Measurements from ENCODE around the gene SCARB1.

SCARB1 gene

DNA sequence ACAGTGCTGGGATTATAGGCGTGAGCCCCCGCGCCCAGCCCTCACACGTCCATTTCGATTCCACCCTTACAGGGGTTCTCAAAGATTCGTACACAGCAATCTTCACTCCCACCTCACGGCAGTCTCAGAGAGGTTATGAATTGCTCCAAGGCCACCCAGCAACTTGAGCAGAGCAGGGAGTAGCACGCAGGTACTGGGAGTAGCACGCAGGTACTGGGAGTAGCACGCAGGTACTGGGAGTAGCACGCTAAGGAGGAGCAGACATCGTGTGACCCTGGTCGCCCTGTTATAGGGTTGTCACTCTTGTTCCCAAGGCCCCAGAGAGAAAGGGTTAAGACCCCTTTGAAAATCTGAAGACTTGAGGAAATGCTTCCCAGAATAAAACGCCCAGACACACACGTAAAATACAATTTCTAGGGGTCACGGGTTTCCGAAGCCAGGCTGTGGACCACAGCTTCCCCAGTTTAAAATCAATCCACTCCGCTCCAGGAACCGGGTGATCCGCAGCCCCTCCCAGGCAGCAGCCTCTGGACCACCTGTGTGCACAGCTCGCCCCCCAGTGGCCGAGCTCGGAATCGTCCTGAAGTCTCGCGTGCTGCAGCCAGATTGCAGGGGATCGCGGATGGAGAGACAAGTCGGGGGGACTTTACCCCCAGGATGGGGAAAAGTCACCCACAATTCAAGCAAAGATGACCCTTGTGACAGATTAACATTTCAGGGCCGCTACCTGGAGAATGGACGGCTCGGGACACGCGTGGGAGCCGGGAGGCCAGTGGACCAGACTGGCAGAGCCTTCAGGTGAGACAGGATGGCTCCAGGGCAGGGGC, 92.0 kb downstream of the SCARB1 start:
- DNase-seq, result peak; percentile 72

- no peak for DNase-seq
Measured at GRCh38 chr12:124770728-124771127, 92.9 kb downstream of the SCARB1 start.

GRCh38 chr12:124769881-124770512, 93.7 kb downstream of the SCARB1 start:
- DNase-seq, result no peak

- DNase-seq, result no peak
Measured at GRCh38 chr12:124769163-124769530, 94.5 kb downstream of the SCARB1 start.

GRCh38 chr12:124768452-124769162, 95.1 kb downstream of the SCARB1 start:
- DNase-seq, result no peak

GRCh38 chr12:124767066-124767821, 96.4 kb downstream of the SCARB1 start:
- DNase-seq, result peak; percentile 76

- DNase-seq, result no peak
Measured at GRCh38 chr12:124766727-124767065, 97.0 kb downstream of the SCARB1 start.

- no peak for DNase-seq
Measured at GRCh38 chr12:124765581-124766489, 97.8 kb downstream of the SCARB1 start.

GRCh38 chr12:124764870-124765580, 98.6 kb downstream of the SCARB1 start:
- DNase-seq, result no peak

DNA sequence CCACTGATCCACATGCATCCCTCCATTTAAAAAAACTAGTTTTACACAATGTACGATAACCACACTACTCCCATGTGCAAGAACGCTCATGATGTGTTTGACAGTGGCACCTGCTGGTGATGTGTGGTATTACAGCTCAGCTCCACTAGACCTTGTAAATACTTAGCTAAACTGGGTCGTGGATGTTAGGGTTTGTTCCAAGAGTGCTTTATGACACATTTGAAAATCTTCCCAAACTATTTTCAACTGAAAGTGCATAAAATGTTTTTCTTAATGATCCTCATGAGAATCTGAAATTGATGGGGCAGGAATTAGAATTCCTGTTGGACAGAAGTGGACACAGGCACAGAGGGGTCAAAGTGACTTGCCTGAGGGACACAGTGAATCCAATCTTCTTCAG, 99.2 kb downstream of the SCARB1 start:
- DNase-seq, result no peak

- no peak for DNase-seq
Measured at GRCh38 chr12:124763594-124763979, 100.1 kb downstream of the SCARB1 start.

DNA sequence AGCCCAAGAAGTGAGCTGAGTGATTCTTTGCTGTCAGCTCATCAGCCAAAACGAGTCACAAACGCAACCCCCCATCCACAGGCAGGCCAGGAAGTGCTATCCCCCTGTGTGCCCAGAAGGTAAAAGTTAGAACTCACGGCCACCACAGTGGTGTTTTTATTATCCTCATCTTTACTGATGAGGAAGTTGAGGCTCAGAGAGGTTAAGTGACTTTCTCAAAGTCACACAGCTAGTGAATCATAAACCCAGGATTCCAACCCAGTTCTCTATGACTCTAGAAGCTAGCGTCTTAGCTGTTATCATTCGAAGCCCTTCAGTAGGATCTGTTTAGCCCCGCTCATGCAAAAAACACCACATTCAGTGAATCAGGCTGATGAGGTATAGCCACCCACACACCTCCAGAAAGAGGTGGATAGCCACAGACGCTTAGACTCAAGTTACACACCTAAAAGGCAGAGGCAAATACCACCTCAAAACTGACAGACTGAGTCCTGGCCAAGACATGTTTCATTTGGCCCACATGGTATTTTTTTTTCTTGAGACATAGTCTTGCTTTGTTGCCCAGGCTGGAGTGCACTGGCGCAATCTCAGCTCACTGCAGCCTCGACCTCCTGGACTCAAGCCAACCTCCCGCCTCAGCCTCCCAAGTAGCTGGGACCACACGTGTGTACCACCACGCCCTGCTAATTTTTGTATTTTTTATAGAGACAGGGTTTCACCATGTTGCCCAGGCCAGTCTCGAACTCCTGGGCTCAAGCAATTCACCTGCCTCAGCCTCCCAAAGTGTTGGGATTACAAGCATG, 100.7 kb downstream of the SCARB1 start:
- no peak for DNase-seq

DNA sequence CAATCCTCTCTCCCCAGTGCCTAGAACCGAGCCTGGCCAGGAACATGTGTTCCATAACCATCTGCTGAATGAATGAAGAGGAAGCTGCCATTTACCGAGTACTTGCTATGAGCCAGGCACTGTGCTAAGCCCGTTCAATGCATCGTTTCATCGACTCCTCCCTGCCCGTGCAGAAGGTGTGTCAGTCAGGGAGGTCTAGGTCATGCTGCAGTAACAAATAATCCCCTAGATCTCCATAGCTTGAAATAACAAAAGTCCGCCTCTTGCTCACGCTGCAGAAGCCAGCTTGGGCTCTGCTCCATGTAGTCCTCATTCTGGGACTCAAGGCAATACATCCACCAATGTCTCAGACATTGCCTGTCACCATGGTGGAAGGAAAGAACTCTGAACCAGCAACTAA, 101.3 kb downstream of the SCARB1 start:
- DNase-seq, result no peak

DNA sequence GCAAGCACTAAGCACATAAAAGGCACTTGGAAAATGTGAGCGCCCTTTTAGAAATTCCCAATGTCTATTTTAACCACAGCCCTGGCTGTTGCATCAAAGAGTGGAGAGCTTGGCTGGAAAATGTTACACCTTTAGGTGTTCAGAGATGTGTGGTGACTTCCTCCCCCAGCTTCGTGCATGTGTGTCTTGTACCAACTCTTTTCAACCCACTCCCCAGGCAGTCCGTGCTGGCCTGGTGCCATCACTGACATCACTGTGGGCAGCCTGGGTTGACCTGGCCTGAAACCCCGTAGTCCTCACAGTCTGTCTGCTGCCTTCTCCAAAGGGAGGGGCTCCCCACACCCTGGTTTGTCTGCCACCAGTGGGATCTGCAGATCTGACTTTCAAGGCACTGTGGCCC, 101.8 kb downstream of the SCARB1 start:
- DNase-seq, result no peak

- no peak for DNase-seq
Measured at GRCh38 chr12:124761056-124761455, 102.6 kb downstream of the SCARB1 start.

GRCh38 chr12:124760560-124760959, 103.1 kb downstream of the SCARB1 start:
- no peak for DNase-seq

- no peak for DNase-seq
Measured at GRCh38 chr12:124759841-124760503, 103.7 kb downstream of the SCARB1 start.

DNA sequence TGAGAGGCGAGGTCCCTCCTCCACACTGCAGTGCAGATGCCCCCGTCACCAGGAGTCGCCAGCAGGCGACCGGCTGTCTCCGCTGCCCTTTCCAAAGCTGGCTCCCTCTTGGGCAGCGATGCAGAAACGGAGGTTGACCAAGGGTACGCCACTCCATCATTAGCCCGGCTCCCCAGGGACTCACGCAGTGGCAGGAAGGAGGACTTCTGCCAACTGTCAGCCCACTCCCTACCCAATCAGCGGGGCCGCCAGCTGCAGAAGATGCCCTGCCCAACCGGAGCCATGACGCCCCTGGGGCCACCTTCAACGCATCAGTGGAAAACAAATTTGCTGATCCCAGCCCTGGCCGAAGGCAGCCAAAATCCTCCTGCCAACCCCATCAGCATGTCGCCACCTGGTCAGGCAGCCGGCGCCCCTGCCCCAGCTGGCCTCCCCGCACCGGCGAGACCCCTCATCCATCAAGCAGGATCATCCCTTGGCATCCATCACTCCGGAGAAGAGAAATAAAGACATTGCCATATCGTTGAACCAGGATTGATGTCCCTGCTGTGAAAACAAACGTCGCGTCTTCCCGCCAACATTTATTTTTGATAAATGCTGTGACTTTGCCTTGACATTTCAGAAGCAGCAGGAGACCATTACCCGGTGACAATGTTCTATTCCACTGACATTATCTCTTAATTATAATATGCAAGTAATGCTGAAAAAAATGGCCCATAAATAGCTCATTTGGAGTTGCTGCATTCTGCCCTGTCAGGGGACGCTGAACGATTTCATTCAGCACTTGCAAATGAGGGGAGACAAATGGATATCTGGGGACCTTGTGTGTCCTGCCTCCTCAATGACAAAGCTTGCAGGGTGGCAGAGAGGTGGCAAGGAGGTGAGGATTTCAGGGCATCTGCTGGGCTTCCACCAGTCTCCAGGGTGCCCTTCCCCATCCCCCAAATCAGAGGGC, 105.1 kb downstream of the SCARB1 start:
- DNase-seq, result no peak

DNA sequence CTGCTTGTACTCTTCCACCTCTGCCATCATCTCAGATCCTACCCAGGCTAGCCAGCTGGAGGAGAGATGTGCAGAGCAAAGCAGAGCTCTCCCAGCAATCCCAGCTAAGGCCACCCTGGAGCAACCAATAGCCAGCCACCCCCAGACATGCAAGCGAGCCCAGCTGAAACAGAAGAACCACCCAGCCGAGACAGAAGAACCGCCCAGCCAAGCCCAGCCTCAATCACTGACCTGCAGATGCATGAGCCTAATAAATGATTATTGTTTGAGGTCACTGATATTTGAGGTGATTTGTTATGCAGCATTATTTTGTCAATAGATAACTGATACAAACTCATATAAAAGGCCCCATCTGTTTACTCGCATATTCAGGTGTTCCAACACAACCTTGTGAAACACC, 106.3 kb downstream of the SCARB1 start:
- no peak for DNase-seq

All from effector CD8-positive, alpha-beta T cell (primary cell).